Suppressor macrophage treated with lipopolysaccharide for 4 hours (primary cell): Measurements from ENCODE around the gene MIGA2.
"Not testable (repeated sequence)": the region's sequence is repeated elsewhere in the genome, so short reads cannot be mapped to it uniquely, and the experiment has no call there.

ENCODE experiments used
- DNase-seq: peaks from one replicate; pipeline ENCODE4 v3.0.0-alpha.2; 2020

MIGA2 gene

DNA sequence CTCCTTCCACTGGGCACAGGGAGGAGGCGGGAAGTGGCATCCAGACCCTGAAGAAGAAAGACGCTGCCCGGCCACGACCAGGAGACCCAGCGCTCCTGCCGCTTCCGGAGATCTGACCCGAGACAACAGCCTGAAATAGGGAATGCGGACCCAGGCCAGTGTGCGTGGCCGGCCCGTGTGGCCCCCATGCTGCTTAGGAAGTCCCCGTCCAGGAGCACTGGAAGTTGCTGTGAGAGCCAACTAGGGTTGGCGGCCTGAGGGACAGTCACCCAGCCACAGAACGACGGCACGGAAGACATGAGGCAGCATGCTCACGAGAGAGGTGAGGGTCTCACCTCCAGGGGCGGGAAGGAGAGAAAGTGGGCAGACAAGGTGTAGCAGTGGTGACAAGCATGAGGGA is 25.3 kb upstream of the MIGA2 start:
- DNase-seq = no peak

DNA sequence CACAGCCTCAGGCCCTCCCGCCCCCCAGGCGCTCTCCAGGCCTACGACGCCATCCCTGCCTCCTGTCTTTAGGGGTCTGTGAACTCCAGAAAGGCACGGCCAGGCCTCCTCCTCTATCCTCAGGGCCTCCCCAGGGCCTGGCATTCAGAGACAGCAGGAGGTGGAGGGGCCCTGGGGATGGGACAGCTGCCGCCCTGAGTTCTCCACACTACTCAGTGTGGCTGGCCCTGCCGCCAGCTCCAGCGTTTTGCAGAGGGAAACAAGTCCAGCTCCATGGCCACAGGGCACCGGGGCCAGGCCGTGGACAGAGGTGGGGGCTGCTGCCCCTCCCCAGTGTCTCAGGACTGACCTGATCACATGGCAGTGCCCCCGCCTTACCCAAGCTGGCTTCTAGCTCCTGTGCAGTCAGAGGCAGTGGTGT is 24.7 kb upstream of the MIGA2 start:
- DNase-seq = no peak

DNA sequence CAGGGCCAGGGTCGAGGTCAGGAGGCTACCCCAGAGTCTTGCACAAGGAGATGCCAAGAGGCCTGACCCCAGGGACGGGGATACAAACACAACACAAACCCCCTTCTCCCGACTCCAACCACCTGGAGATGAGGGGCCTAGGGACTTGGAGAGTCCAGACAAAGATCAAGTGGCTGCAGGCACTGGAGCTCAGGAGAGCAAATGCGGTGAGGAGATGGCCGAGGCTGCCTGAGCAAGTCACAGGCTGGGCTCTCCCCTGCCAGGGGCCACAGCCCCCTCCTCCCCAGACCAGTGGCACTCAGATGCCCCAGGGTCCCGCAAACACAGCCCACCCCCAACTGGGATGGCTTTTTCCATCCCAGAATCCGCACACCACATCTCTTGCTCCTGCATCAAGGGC is 24.1 kb upstream of the MIGA2 start:
- DNase-seq = no peak

DNA sequence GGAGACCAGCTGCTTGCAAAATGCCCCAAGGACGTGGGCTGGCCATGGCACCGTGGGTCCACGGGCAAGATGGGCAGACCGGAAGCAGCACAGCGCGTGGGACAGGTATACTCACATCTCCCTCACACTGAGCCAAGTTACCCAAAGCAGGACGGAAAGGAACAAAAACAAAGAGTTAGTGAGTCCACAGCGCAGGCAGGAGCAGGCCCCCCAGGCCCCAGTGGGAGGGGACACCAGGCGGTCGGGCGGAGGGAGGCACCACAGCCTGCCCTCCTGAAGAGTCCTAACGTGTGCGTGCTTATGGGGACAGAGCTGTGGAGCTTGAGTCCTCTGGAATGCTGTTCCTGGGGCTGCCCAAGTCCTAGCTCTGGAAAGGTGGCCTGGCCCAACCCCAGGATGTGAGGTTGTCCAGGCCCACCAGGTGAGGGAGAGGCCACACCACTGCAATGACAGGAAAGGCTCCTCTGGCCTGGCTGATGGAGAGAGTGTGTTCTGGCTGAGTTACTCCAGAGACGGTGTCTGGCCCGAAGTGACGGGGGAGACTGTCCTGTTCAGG is 23.5 kb upstream of the MIGA2 start:
- DNase-seq = no peak

DNA sequence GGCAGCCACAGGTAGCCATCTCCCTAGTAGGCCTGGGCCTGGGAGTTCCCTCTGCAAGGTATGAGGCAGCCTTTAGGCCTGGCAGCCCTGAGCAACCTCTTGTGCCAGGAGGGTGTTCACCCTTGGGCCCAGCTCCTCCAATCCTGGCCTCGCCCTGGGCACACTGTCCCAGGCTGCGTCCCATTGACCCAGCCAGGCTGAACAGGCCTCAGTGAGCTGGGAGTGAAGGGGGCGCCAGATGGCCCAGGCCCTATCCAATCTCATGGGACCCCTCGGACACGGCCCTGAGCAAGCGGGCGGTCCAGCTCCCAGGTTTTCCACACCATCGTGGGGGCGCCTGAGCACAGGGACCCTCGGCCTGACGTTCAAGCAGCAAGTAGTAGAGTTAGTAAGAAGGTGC is 22.8 kb upstream of the MIGA2 start:
- DNase-seq = no peak

DNA sequence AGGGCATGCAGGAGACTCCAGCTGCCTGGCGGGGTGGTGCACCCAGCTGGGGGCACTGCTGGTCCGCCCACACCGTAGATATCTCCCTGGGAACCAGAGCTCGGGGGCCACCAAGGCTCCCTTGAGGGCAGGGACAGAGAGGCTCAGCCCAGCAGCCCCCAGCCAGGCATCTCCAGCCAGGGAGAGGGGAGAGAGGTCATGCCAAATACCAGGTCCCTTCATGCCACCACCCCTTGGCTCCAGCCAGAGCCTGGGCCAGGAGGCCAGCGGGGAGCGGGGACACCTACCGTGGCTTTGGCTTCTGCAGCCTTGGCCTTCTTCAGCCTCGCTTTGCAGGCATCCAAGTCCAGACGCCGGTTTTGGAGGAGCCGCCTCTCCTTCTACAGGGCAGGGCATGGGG is 22.3 kb upstream of the MIGA2 start:
- no peak for DNase-seq

DNA sequence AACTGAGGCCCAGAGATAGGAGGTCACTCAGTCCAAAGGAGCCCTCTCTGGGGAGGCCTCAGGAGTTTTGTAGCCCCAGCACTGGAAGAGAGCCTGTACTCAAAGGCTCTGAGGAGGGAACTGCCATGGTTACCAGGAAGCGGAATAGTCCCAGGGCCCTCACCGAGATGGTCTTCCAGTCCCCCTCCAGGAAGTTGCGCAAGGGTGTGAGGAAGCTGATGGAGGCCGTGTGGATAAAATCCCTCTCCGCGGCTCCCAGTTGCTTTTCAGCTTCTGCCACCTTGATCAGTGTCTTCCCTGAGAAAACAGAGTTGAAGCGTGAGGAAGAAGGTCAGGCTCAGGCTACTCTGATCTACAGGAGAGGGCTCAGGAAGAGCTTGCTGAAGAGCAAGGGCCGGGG is 21.8 kb upstream of the MIGA2 start:
- no peak for DNase-seq

DNA sequence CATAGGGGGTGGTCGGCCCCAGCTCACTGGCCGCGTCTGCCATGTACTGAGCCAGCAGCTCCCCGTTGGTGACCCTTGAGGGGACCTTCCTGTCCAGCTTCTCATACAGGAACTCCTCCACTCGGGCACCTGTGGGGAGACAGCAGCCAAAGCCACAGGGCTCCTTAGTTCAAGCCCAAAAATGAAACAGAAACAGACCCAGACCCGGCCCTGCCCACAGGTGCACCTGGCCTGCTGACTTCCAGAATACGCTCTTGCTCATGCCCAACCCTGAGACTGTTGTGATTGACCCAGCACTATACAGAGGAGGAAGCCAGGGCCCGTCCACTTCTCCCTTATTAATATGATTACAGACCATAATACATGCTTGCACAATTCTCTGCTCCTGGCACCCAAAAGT is 15.3 kb upstream of the MIGA2 start:
- no peak for DNase-seq

DNA sequence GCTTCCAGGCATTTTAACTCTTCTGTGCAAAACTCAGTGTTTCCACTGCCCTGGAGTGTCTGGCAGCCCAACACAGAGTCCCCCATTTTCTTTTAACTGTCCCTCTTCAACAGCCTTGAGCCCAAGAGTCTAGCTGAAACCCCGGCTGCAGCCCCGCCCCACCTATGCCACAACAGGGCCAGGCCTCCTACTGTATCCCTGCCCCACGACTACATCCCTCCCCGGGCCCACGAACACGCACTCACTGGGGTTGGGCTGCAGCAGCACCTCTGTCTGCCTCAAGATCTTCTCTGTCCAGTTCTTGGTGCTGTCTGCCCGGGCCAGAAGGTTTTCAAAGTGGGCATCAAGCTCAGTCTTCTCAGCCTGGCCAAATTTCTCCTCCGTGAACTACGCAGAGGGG is 14.4 kb upstream of the MIGA2 start:
- no peak for DNase-seq

DNA sequence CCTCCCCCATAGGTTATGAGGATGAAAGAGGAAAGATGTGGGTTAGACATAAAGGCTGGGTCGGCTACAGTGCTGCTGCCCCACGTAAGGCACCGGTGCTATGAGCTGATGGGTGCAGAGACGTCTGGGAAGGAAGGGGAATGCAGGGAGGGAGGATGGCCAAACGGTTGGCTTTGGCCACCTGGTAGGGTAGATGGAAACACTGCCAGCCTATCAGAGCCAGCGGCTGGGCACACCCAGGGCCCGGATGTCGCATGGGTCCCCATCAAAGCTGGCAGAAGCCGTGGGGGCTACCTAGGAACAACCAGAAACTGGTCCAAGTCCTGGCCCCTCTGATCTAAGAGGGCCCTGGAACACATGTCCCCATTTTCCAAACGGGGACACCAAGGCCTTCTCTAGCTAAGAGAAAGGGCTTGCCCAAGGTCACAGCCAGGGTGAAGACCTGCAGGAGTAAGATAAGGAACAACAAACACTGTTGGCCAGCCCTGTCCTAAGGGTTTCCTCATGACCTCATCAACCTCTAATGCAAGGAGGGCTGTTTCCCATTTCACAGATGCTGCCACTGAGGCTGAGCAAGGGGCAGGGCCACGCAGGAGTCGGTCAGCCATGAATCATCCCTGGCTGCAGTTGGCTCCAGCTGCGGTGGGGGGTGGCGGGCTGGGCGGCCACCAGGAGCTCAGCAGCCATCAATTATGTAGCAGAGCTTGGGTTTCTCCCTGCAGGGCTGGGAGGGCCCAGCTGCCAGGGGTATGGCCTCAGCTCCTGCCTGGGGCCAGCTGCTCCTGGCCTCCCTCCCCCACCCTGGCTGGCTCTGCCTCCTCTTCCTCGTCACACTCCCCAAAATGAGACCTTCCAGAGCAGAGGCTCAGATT is 13.2 kb upstream of the MIGA2 start:
- DNase-seq = no peak

DNA sequence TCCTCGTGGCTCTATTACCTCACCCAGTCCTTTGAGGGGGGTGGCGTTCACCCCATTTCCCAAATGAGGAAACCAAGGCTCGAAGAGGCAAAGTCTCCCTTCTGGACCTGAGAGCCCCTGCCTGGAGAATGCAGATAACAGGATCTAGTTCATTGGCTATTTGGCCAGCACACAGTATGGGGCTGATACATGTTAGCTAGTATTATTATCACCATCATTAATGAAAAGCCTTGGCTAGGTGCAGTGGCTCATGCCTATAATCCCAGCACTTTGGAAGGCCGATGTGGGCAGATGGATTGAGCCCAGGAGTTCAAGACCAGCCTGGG is 12.6 kb upstream of the MIGA2 start:
- DNase-seq = no peak

DNA sequence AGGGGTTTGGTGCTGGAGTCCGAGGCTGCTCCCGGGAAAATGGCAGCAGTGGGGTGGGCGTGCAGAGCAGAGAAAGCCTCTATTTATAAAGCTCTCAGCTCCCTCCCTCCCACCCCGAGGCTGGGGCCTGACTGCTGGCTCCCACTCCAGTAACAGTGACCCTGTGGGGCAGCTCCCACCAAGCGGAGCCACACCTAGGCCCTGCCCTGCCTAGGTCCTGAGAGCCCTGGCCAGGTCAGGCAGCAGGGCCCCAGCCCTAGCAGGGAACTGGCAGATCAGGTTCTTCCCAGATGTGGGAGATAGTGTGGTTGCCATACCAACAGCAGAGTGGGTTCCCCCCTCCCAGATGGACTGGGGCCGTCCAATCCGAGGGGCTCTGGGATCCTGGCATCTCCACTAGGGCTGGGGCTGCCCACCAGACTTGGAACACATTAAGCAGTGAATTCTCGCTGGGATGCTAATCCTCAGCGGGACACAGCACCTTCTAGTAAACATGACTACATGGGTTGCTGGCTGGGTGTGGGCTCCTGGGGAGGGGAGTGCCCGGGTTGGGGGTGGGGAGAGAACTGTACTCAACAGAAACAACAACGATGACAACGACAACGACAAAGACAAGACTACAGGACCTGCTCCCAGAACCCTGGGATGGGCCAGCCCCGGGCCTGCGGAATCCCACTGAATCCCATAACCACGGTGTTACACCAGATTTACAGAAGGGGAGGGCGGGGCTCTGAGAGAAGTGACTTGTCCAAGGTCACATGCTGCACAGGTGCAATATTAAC is 9.8 kb upstream of the MIGA2 start:
- DNase-seq = no peak

DNA sequence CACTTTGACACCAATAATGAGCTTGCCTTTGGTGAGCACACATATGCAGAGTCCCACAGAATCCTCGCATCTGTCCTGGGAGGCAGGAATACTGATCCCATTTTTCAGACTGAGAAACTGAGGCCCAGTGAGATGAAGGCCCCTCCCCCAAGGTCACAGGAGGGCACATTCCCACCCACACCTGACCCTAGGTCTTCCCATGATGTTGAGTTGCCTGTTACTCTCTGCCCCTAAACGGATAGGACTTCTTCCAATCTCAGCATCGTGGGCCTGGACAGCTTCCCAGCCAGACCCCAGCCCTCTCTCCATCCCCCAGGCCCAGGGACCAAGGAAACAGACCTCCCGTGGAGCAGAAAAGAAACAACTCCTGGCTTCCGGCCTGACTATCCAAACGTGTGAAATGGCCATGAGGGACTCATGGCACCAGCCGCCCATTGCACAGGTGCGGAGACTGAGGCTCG is 9.2 kb upstream of the MIGA2 start:
- no peak for DNase-seq

DNA sequence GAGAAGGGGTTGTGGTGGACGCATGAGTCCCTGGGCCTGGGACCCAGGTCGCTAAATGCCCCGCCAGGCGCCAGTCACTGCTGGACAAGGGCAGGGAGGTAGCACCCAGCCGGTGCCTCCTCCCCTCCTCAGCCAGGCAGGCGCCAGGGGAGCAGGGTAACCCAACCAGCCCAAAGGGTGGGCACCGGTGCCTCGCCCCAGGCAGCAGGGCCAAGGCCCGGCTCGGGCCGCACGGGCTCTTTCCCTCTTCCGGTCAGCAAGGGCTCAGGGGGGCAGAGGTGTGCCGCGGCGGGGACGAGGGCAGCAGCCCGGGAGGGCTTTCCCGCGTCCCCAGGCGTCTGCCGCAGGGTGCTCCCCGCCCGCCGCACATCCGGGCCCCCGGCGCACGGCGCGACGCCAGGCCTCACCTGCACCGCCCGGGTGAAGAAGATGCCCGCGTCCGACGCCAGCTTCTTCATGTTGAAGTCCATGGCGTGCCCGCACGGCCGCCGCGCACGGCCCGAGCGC is 8.7 kb upstream of the MIGA2 start:
- no peak for DNase-seq

DNA sequence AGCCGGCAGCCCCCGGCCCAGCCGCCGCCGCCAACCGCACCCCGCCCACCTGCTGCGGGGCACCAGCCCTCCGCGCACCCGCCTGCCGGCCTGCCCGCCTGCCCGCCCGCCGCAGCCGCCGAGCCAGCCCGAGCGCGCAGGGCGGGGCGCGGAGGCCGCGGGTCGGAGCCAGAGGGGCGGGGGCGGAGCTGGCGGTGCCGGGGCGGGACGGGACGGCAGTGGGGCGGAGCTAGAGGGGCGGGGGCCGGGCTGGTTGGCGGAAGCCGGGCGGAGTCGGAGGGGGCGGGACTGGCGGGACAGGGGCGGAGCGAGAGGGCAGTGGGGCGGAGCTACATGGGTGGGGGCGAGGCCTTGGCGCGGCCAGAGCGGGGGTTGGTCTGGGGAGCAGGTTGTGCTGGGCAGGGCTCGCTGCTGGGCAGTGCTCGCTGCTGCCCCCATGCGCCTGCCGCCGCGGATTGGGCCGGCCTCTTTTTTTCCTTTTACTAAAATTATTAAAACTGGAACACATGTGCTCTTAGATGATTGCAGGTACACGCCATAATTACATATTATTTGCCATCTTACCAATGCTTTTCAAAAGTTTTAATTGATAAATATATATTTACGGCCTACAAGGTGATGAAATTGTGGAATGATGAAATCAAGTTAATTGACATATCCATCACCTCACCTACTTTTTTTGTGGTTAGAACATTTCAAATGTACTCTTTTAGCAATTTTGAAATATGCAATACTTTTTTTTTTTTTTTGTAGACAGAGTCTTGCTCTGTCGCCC is 8.0 kb upstream of the MIGA2 start, which contains the start of gene SH3GLB2:
SH3GLB2 (minus strand) TSS at position 140 of the 775 bp plus-strand sequence. CDS start 177 bp downstream, outside the sequence.
- DNase-seq = peak; percentile 99

DNA sequence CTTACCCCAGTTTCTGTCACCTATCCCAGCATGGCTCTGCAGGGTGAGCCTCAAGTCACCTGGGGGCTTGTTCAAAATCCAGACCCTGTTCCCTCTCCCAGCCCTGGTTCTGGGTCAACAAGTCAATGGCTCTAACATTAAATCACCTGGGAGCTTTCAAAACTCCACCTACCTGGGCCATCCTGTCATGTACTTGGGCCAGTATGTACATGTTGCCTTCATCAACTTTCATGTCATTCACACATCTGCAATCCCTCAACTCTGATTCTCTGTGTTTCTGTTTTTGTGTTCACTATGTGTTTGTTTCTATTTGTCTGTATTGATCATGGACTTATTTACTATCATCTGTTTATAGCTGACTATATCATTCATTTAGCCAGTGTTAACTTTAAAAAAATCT is 6.2 kb upstream of the MIGA2 start:
- no peak for DNase-seq

DNA sequence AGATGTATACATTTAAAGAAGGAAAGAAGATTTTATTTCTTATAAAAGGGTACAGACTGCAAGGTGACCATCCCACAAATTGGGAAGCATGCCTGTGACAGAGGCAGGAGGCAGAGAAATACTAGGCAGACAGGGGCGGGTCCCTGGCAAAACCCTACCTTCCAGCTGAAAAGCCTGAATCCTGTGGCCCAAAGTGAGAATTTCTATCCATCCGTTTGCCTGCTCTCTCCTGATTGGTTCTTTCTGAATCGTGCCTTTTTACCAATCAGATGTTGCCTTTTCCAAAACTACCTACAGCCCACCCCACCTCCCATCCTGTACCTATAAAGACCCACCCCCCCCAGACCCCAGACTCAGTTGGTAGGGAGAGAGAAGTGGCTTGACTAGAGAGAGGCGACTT is 4.9 kb upstream of the MIGA2 start:
- no peak for DNase-seq

DNA sequence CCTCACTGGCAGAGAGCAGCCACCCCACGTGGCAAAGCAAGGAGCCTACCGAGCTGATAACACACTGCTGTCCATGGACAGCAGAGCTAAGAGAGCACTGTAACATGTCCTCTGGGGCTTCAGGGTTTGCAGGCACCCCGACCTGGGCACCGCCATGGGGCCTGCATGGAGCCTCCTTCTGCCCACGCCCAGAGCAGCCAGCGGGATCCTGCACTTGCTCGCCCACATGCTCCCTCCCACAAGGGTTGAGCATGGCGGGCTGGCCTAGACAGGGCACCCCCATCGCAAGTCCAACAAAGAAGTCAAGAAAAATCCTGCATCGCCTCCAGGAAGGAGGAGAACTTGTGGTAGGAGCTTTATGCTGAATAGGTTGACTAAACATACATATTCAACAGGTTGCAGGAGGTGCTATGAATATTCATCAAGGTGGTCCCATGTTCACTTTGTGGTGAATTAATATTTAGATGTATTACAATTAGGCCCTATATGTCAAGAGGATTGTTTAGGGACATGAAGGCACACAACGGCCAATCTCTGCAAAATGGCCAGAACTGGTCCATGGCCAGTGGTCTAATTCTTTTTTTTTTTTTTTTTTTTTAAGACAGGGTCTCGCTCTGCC is 3.8 kb upstream of the MIGA2 start:
- DNase-seq = no peak

DNA sequence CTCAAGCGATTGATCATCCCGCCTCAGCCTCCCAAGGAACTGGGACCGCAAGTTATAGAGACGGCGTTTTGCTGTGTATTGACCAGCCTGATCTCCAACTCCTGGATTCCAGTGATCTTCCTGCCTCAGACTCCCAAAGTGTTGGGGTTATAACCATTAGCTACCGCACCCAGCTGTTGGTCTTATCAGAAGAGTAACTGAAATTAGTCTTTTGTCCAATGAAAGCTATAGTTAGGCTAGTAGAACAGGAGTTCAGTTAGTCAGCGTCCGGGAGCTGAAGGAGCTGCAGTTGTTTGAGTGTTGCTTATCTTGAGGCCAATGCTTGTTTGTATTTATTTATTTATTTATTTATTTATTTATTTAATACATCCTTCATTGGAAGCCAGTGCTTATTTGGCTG is 3.2 kb upstream of the MIGA2 start:
- no peak for DNase-seq

DNA sequence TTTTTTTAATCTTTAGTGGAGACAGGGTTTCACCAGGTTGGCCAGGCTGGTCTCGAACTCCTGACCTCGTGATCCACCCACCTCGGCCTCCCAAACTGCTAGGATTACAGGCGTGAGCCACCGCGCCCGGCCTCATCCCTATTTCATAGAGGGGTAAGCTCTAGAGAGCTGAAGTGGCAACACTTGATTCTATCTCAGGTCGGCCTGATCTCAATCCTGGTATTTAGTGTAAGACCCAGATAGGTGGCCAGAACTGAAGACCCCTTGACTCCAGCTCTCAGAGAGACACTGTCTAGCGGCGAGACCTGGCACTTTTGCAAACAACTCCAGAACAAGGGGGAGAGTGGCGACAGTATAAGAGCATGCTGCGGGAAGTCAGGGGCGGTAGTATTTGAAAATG is 588 bp upstream of the MIGA2 start:
- DNase-seq = not testable (repeated sequence)

DNA sequence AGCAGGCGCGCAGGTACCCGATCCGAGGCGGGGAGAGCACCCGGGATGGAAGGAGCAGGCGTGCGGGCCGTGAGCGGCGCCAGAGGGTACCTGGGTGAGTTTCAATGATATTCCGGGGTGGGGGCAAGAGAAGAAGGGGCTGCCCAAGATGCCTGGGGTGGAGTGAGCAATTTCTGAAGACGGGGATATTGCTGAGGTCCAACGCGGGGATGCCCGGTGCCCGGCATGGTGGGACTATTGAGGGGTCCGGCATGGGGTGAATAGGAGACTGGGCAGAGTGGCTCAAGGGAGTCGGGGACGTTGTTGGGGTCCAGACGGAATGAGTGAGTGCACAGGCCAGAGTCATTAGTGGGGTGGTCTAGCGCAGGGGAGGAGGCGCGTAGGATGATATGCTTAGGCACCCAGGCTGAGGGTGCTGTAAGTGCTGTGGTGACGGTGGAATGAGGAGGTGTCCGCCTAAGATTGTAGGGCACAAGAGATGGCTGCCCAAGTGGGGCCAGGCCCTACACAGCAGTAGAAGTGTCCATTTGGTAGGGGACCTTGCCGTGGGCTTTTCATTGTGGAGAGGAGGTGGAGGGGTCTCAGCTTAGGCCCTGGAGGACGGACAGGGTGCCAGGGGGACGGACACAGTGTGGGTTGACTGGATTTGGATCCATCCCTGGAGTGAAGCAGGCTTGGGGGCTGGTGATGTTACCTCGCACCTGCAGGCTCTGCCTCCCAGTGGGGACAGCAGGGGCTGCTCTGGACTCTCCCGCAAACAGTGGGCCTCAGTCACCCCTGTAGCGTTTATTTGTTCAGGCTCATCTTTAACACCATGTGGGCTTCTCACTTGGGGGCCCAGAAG is 719 bp downstream of the MIGA2 start:
- no peak for DNase-seq

DNA sequence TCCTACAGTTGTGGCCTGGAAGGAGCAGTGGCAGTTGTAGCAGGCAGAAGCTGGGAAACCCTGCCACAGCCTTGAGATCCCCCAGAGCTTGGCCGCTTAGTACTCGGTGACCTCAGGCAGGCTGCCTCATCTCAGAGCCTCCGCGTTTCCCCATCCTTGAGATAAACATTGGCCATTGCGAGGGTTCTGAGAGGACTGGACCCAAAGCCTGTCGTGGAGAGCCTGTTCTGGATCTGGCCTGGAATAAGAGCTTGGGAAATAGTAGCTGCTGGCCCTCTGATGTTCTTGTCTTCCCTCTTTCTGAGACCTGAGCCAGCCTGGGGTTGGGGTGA is 1.3 kb downstream of the MIGA2 start:
- DNase-seq = no peak
